Measurements from ENCODE around the gene PARS2.
A peak's percentile ranks its signal among the peaks of the same experiment; 100 is the strongest.

The PARS2 gene

DNA sequence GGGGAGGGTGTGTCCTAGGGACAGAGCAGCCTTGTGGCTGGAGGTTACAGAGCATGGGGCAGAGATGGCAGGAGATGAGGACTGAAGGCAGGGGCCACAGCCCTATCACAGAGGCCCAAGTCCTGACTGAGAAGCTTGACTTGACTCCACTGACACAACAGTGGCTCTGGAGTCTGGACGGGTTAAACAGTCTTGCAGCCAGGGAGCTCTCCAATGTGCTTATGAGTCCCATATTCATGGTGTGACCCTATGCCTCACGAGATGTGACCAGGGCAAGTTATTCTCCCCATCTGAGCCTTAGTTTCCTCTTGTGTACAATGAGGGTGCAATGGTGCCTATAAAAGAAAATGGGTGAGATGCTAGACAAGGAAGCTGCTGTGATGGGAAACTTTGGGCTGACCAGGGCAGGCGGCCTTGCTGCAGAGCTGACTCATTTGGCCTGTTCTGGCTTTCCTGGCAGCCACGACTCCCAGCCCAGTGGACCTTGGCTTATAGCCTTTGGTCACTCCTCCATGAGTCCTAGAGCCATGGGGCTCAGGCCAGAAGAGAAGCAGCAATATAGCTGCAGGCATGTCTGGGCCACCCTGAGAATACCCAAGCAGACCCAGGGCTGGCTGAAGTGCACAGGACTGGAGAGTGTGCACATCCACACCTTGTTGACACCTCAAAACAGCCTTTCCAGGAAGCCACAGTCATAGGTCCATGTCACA is 39.6 kb upstream of the PARS2 start:
- no peak for TF ChIP-seq CREB1 (IDR thresholded peaks at IDR 0.05; ENCODE audit: low read depth)
- TF ChIP-seq, protein P1, sequence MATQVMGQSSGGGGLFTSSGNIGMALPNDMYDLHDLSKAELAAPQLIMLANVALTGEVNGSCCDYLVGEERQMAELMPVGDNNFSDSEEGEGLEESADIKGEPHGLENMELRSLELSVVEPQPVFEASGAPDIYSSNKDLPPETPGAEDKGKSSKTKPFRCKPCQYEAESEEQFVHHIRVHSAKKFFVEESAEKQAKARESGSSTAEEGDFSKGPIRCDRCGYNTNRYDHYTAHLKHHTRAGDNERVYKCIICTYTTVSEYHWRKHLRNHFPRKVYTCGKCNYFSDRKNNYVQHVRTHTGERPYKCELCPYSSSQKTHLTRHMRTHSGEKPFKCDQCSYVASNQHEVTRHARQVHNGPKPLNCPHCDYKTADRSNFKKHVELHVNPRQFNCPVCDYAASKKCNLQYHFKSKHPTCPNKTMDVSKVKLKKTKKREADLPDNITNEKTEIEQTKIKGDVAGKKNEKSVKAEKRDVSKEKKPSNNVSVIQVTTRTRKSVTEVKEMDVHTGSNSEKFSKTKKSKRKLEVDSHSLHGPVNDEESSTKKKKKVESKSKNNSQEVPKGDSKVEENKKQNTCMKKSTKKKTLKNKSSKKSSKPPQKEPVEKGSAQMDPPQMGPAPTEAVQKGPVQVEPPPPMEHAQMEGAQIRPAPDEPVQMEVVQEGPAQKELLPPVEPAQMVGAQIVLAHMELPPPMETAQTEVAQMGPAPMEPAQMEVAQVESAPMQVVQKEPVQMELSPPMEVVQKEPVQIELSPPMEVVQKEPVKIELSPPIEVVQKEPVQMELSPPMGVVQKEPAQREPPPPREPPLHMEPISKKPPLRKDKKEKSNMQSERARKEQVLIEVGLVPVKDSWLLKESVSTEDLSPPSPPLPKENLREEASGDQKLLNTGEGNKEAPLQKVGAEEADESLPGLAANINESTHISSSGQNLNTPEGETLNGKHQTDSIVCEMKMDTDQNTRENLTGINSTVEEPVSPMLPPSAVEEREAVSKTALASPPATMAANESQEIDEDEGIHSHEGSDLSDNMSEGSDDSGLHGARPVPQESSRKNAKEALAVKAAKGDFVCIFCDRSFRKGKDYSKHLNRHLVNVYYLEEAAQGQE (IDR thresholded peaks at IDR 0.05; ENCODE audit: low read depth), result peak; percentile 80

DNA sequence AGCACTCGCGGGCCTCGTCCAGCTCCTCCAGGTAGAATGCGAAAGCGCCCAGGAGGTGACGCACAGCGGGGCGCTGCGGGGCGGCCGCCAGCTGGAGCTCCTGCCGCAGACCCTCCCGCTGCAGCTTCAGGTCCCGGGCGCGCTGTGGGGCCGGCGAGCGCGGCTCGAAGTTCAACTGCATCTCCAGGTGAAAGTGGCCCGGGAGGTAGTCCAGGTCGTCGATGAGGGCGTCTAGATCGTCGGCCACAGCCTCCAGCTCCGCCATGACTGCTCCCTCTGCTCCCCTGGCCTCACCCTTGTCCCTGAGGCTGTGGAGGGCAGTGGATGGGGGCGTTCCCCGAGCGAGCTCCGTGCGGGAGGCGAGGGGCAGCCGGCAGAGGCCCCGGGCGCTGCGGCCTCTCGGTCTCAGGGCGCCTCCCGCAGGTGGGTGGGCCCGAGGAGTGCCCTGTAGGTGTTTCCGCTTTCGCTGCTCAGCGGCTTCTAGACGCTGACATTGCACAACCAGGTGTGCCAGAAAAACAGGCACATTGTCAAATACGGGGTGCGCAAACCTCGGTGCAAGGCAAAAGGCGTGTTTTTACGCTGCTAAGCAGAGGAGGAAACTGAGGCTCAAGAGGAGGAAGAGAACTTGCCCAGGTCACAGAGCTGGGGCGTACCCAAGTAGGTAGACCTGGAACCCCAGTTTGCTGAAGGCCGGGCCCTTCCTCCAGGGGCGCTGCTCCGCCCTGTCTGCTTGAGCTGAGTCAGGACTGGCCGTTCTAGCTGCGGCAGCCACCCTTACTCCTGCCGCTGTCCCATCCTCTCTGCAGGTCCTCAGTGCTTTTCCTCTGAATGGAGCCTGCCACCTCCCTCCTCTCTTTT is 36.8 kb upstream of the PARS2 start, which contains the start of gene TTC22:
Gene TTC22 (minus strand): TSS at position 425 of the 861 bp plus-strand sequence. CDS start 160 bp downstream, at position 265.
- TF ChIP-seq, protein P2, sequence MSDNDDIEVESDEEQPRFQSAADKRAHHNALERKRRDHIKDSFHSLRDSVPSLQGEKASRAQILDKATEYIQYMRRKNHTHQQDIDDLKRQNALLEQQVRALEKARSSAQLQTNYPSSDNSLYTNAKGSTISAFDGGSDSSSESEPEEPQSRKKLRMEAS (IDR thresholded peaks at IDR 0.05), result no peak
- TF ChIP-seq TAF1 (IDR thresholded peaks at IDR 0.05; ENCODE audit: low read depth), result no peak
- TF ChIP-seq CEBPB (IDR thresholded peaks at IDR 0.05), result 0 out of 2 replicates have a peak, but pooled peaks have one; percentile 8
- TF ChIP-seq RAD21 (IDR thresholded peaks at IDR 0.05; ENCODE audit: low read depth), result no peak

DNA sequence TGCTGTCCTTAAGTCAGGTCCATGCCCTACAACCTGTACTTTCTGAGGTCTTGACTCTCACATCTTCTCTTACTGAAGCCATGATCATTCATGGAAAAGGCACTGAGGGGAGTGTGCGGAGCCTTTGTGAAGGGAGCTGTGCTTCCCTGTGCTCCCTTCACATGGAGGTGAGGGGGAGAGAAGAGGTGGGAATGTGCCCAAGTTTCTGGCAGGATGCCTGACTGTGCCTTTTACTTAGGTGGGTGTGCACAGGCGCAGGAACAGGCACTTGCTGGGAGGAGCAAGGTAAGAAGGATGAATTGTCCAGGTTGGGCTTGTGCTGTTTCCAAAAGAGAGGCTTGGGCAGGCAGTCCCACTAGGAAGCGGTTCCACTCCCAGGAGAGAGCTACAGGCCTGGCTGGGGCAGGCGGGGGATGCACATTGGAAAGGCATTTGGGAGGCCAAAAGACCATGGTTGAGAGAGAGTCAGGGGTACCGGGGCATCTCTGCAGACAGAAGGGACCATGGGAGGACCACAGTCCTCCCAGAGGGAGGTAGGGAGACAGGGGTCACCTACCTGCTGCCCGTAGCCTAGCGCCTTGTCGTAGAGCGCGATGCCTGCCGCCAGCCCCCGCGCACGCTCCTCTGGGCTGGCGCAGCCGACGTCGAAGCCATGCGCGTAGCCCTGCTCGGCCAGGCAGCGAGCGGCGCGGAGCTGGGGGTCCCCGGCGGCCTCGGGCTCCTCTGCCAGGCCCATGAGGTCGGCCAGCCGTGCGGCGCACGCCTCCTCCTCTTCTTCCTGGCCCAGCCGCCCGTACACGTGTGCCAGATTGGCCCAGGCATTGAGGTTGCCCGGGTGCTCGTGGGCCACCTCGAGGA is 35.9 kb upstream of the PARS2 start:
- TF ChIP-seq EGR1 (IDR thresholded peaks at IDR 0.05) (no peak), RAD21 (IDR thresholded peaks at IDR 0.05; ENCODE audit: low read depth) (no peak), TEAD4 (IDR thresholded peaks at IDR 0.05) (no peak), NFIC (IDR thresholded peaks at IDR 0.05) (no peak)

DNA sequence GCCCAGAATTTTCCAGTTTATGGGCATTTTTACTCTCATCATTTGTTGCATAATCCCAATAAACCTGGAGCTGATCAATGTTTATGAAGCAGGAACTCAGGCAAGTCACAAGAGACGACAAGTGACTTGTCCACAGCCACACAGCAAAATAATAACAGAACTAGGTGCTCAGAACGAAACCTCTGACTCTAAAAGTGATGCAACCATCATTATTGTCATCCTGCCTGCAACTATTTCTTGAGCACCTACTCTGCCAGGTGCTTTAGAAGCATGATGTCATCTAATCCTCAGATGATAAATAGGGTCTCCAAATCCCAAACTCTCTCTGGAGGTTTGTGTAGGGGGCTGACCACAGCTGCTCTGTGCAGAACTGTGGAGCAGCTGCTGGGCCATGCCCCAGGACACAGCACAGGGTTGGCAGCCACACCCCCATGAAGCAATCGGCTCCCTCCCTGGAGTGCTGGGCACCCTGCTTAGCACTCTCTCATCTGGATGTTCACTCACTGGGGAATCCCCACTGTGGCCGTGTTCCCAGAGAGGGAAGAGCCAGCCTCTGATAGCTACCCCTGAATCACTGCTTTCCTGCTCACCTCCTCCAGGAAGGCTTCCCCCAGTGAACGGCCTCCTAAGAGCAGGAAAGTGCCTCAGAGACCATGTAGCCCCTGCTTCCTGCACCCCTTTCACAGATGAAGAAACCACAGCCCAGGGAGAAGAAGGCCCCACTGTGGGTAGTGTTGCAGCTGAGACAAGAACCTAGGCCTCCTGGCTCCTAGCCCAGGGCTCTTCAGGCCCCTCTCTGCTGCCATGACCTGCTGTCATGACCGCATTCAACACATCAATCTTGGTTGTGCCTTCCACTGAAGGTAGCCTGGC is 34.7 kb upstream of the PARS2 start:
- TF ChIP-seq FOXM1 (IDR thresholded peaks at IDR 0.05; ENCODE audit: borderline replicate concordance, low read depth), result no peak
- no peak for TF ChIP-seq YY1 (IDR thresholded peaks at IDR 0.05; ENCODE audit: low read depth)
- TF ChIP-seq ZBTB7A (IDR thresholded peaks at IDR 0.05; ENCODE audit: low read depth), result no peak
- no peak for TF ChIP-seq TEAD4 (IDR thresholded peaks at IDR 0.05)
- TF ChIP-seq EGR1 (IDR thresholded peaks at IDR 0.05), result no peak
- no peak for TF ChIP-seq CEBPB (IDR thresholded peaks at IDR 0.05)
- TF ChIP-seq, protein P1 (IDR thresholded peaks at IDR 0.05; ENCODE audit: low read depth), result no peak
- TF ChIP-seq EP300 (IDR thresholded peaks at IDR 0.05; ENCODE audit: borderline replicate concordance), result no peak

DNA sequence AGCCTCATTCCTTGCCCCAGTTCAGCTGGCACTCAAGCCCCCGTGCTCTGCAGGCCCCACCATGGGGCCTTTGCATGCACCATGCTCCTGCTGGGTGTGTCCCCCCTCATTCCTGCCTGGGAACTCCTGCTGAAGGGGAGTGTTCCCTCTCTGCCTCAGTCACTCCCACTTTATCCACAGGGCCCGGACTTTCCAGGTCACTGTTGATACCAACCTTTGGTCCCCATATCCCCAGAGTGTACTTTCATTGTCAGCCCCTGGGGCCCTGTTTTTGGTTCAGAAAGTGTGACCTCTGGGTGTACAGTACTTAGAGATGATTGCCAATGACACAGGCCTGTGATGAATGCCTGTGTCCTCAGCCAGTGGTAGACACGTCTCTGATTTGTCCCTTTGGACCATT is 33.9 kb upstream of the PARS2 start:
- TF ChIP-seq, protein P2 (IDR thresholded peaks at IDR 0.05), result no peak
- TF ChIP-seq EP300 (IDR thresholded peaks at IDR 0.05; ENCODE audit: borderline replicate concordance) (no peak), CREB1 (IDR thresholded peaks at IDR 0.05; ENCODE audit: low read depth) (no peak), TAF1 (IDR thresholded peaks at IDR 0.05; ENCODE audit: low read depth) (no peak), CEBPB (IDR thresholded peaks at IDR 0.05) (no peak), YY1 (IDR thresholded peaks at IDR 0.05; ENCODE audit: low read depth) (no peak), NFIC (IDR thresholded peaks at IDR 0.05) (no peak)
- TF ChIP-seq, protein P1 (IDR thresholded peaks at IDR 0.05; ENCODE audit: low read depth), result no peak
- TF ChIP-seq, protein P3, sequence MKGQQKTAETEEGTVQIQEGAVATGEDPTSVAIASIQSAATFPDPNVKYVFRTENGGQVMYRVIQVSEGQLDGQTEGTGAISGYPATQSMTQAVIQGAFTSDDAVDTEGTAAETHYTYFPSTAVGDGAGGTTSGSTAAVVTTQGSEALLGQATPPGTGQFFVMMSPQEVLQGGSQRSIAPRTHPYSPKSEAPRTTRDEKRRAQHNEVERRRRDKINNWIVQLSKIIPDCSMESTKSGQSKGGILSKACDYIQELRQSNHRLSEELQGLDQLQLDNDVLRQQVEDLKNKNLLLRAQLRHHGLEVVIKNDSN (IDR thresholded peaks at IDR 0.05), result no peak
